Umbilical cord (tissue), 2 donors: ENCODE measurements around the gene ABHD11. TPM values are rescaled to one million over a fixed set of nuclear protein-coding genes. Genes with fewer than 3 reads are reported as not detected.
"Not testable (repeated sequence)": the region's sequence is repeated elsewhere in the genome, so short reads cannot be mapped to it uniquely, and the experiment has no call there.

Experiments used
- DNase-seq: peaks from one replicate; pipeline ENCODE4 v3.0.0-alpha.2; 2015; ENCODE audit warnings: low spot score
- total RNA-seq: library from RNA; depleted of rRNA; stranded (reverse); fragments of >200 nt; gene quantifications from one replicate; pipeline ENCODE4 v1.2.3, GENCODE V29; 2014; ENCODE audit warnings: low replicate concordance; ENCODE audit not compliant: insufficient read depth

The ABHD11 gene, protein sequence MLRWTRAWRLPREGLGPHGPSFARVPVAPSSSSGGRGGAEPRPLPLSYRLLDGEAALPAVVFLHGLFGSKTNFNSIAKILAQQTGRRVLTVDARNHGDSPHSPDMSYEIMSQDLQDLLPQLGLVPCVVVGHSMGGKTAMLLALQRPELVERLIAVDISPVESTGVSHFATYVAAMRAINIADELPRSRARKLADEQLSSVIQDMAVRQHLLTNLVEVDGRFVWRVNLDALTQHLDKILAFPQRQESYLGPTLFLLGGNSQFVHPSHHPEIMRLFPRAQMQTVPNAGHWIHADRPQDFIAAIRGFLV
- total RNA-seq: 2.2 TPM

DNA sequence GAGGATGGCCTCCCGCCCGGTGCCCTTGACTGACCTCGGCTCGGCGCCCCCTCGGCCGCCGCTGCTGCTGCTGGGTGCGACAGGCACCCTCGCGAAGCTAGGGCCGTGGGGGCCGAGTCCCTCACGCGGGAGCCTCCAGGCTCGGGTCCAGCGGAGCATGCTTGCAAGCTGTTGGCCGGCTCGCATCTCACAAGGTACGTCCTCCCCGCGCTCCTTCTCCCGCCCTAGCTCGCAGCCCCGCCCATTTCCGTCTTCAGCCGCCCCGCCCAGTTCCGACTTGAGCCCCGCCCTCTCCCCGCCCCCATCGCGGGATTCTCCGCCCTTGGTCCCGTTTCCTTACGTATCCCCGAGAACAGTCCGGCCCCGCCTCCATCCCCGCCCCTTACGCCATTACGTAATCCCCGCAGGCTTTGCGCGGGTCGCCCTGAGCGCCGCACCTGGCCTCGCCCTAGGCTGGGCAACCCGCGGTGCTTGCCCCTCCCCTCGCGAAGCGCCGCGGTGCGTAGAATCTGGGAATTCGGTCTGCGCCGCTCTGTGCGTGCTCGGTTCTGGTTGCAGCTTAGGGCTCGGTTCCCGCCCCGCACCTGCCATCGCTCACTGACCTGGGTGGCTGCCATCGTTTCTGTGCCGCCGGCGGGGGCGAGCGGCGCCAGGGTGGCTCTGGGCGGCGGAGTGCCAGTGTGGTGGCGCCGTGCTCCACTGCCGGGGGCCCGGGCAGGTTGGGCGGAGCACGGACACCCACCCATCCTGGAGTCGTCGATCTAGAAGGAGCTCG lies at the start of gene ABHD11:
TSS of gene ABHD11 (minus strand) at position 191 of the 775 bp plus-strand sequence. CDS start at position 159, 32 bp downstream.
- DNase-seq: peak; percentile 93

GRCh38 chr7:73787786-73788048 lies 49.1 kb upstream of the ABHD11 start:
- DNase-seq: not testable (repeated sequence)

GRCh38 chr7:73786588-73786987 lies 48.0 kb upstream of the ABHD11 start:
- DNase-seq: no peak

DNA sequence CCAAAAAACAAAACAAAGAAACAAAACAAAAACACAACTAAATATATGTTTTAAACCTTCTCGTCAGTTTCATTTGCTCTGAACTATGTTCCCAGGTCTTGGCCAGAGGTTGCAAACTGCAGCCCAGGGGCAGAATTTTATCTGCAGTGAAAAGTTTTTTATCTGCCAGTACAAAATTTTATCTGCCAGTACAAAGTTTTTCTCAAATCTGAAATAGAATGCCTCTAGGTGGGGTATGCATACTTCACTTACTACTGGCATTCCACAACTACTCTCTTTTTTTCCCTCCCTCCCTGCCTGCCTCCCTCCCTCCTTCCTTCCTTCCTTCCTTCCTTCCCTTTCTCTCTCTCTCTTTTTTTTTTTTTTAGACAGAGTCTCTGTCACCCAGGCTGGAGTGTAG lies 40.9 kb upstream of the ABHD11 start:
- no peak for DNase-seq

- no peak for DNase-seq
Measured at GRCh38 chr7:73778801-73779389, 40.3 kb upstream of the ABHD11 start.

GRCh38 chr7:73774923-73775322 lies 36.3 kb upstream of the ABHD11 start:
- DNase-seq: no peak

DNA sequence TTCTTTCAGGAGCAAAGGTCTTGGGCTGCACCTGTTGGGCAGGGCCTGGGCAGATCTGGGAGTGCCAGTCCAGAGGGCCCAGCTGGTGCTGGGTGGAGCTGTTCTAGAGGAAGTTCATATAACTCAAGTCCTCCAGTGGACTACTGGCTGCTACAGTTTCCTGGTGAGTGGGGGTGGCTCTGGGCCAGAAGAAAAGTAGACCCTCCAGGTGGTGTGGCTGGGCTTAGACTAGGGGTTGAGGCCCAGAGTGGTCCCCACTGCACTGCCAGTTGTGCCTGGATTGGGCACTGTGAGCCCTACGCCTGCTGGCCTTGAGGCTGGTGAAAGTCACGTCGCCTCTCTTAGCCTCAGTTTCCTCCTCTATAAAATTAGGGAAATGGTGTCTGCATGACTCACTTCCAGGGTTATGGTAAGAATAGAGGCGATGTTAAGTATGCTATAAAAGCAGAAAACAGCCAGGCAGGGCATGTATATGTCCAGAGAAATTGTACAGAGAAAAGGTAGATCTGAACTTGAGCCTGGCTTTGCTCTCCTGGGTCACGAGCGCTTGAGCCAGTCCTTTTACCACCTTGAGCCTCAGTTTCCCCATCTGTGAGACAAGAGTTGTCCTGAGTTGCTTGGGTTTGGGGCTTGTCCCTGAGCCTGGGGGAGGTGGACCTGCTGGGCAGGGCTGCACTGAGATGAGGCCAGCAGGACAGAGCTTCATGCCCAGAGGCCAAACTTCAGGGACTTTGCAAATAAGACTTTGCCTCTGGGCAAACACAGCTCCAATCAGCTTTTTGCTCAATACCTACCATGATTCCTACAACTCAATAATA lies 35.3 kb upstream of the ABHD11 start:
- DNase-seq: no peak

- no peak for DNase-seq
Measured at GRCh38 chr7:73770860-73771670, 32.5 kb upstream of the ABHD11 start.

DNA sequence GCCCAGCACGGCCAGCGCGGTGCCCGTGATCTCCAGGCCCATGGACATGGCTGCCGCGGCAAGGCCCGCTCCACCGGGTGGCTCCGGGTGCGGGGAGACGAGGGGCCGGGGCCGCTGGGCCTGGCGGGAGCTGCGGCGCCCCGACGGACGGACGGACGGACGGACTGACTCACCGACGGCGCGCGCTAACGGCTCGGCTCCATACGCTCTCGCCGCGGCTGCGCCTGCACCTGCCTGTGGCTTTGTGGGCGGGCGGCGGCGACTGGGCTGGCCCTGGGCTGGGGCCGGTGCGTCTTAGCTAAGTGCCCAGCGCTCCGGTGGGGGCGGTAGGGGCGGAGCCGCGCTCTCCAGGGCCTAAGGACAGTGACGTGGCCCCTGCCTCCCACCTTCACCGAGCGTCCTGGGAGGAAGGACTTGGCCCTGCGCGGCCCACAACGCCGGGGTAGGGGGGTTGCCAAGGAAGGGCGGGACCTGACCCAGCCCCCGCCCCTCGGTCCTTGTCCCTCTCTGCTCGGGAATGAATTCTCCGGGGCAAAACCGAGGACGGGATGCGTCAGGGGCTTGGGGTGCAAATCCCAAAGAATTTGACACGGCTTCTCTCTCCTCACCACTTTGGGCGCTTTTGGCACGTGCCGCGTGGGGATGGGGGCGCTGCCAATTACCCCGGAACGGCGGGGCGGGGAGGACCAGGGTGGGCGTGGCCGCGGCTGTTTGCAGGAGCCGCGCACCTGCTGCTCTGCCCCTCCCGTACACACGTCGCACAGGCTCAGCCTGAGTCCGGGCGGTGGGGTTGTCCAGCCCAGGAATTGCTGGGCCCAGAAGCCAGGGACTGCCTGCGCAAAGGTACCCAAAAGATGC lies 31.6 kb upstream of the ABHD11 start, which contains the start of gene CLDN3:
TSS of gene CLDN3 (minus strand) at position 269 of the 858 bp plus-strand sequence. CDS start at position 48, 221 bp downstream.
- no peak for DNase-seq

DNA sequence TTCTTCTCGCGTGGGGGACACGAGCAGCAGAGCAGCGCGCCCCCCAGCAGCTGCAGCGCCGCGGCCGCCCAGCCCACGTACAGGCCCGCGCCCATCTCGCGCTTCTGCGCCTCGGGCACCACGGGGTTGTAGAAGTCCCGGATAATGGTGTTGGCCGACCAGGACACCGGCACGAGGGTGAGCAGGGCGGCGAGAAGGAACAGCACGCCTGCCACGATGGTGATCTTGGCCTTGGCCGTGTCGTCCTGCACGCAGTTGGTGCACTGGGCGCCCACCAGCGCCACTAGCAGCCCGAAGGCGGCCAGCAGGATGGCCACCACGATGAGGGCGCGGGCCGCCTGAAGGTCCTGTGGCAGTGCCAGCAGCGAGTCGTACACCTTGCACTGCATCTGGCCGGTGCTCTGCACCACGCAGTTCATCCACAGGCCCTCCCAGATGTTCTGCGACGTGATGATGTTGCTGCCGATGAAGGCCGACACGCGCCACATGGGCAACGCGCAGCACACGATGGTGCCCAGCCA lies 30.9 kb upstream of the ABHD11 start:
- no peak for DNase-seq

- no peak for DNase-seq
Measured at GRCh38 chr7:73768641-73769480, 30.3 kb upstream of the ABHD11 start.

- DNase-seq: no peak
Measured at GRCh38 chr7:73766556-73767229, 28.1 kb upstream of the ABHD11 start.

DNA sequence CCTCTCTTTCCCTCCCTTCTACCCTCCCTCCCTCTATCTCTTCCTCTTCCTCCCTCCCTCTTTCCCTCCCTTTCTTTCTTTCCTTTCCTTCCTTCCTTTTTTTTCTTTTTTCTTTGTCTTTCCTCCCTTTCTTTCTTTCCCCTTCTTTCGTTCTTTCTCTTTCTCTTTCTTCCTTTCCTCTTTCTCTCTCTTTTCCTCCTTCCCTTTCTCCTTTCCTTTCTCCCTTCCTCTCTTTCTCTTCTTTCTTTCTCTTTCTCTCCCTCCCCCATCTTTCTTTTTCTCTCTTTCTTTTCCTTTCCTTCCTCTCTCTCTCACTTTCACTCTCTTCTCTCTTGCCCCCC lies 24.0 kb upstream of the ABHD11 start:
- DNase-seq: no peak

DNA sequence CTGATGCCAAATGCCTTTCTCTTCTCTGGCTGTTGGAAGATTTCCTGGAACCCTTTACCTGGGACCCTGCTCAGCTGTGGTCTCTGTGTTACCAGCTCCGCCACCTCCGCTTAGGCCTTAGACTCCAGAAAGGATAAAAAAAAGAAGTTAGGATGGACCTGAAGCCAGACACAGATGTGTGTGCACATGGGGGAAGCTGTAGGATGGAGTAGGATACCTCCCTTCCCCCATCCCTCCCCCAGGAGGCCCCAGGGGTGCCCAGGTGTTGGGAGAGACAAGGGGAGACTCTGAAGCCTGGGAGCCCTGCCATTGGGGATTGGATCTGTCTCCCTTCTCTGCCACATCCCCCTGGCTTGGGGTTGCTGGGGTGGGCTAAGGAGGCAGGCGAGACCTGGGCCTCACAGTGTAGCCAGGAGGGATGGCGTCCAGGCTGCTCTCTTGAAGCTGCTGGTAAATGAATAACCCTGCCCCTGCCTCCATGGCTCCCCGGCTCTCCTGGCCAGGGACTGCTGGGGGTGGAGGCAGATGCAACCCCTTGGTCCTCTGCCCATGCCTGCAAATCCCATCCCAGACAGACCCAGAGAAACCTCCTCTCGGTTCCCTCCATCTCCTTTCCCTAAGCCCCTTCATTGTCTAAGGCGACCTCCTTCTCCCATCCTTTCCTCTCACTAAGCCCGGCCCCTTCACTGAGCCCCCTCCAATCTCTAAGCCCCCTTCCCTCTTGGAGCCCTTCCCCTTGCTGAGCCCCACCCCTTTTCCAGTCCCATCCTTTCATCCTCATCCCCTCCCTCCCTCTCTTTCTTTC lies 23.5 kb upstream of the ABHD11 start:
- no peak for DNase-seq

DNA sequence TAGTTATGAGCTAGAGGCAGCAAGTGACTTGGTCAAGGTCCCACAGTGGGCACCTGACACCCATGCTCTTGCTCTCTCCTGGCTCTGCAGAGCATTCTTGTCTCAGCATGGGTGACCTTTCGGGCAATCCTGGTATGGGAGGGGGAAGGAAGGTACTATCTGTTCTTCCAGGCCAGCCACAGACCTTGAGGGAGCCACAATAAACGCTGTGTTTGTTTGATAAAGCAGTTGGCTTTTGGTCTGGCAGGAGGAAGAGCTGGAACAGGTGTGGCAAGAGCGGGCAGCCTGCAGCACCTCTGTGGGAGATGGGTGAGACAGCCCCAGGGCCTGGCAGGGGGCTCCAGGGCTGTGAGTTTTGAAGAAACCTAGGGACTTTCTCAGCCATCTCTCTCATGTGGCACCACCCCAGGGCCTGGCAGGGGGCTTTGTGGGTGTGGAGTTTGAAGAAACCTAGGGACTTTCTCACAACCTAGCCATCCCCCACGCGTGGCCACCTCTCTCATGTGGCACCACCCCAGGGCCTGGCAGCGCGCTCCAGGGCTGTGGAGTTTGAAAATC lies 20.1 kb upstream of the ABHD11 start:
- DNase-seq: no peak

DNA sequence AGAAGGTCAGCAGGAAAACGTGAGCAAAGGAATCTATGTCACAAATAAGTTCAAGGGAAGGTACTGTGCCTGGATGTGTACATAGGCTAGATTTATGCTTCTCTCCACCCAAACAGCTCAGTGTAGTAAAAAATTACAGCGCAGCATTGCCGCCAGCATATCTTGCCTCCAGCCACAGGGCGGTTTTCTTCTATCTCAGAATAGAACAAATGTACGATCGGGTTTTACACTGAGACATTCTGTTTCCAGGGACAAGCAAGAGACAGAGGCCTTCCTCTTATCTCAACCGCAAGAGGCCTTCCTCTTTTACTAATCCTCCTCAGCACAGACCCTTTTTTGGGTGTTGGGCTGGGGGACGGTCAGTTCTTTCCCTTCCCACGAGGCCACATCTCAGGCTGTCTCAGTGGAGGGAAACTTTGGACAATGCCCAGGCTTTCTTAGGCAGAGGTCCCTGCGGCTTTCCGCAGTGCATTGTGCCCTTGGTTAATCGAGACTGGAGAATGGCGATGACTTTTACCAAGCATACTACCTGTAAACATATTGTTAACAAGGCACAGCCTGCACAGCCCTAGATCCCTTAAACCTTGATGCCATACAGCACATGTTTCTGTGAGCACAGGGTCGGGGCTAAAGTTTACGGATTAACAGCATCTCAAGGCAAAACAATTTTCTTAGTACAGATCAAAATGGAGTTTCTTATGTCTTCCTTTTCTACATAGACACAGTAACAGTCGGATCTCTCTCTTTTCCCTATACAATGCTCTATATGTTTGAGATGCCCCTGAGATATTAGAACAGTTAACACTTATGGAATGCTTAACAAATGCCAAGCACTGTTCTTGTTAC lies 11.6 kb upstream of the ABHD11 start:
- peak; percentile 45 for DNase-seq
